Limb (tissue), 2 donors: ENCODE measurements around the gene UGT3A2.
"Not testable (repeated sequence)": the region's sequence is repeated elsewhere in the genome, so short reads cannot be mapped to it uniquely, and the experiment has no call there.

Experiments
- DNase-seq, 2 donors: peaks; one replicate each; pipeline ENCODE4 v3.0.0-alpha.2; 2016; ENCODE audit errors: extremely low spot score in 2 of 2

Gene UGT3A2

DNA sequence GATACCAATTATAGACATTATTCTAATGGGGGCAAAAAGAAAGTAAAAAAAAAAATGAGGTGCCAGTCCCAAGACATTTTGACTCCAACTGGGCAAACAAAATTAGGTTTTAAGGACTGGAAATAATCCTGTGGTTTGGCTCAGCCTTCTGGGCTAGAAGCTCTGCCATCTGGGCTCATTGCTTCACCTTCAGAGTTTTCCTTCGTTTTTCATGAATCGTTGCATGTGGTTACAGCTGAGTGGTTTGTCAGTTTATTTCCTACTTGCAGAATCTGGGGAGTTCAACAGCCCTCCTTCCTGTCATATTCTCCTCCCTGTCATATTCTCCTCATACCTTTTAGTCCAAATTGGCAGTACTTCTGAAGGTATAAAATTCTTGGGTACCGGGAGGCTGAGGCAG, 12.0 kb downstream of the UGT3A2 start:
- DNase-seq: no peak

DNA sequence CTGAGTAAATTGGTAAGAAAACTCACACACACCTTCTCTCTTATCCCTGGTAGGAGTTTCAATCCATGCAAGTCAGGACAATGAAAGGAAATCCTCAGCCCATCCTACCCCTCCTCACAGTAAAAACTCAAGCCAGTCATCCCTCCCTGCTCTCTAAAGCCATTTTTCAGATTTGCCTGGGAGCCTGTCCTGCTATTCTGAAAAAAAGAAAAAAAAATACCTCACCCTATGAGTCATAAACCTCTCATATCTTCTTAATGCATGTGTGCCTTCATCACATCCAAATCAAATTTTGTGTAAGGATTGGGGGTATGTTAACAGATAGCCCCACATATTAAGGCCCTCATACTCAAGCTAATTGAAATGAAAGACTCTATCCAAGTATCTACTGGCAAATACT, 14.1 kb downstream of the UGT3A2 start:
- no peak for DNase-seq

DNA sequence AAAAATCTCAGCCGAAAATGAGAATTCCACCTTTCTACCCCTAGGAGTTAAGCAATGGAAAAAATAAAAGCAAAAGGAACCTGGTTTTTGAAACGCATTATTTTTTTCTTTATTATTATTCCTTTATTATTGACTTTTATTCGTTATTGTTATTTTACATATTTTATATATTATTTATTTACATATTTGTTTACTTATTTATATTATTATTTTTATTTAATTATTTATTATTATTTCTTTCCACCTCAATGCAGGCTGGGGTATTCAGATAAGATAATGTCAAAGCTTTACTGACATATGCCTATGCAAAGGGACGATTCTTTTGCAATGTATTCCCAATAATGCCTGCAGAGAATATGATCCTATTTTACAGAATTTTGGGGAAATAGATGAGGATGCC, 16.7 kb downstream of the UGT3A2 start:
- no peak for DNase-seq

DNA sequence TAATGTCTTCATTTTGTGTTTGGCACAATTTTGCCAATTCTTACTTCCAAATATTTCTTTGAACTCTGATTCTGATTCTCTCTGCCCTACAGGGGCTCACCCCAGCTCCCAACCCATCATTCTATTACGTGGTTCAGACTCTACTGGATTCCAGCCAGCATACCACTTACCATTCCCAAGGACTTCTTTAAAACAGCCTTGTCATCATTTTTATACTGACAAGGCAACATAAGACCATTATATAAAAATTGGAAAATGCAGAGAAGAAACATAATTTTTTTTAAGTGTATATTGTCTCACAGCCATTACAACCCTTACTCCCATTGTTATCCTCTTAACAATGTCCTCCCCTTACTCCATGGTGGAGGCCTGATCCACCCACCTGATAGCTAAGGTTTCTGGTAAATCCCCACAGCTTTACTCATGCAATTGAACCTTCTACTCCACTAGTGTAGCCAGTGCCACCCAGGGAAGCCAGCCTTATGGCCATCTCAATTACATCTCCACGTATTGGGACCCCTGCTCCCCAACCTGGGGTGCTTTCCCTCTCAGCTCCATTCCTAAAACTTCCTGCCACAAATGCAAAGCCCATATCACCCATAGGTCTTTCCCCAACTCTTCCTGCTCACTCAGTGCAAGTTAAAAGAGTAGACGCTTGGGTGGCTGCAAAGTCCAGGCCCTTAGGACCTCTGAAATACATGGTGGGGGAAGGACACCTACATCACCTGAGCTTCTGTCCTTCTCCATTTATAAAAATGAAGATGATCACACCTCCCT, 19.1 kb downstream of the UGT3A2 start:
- no peak for DNase-seq

DNA sequence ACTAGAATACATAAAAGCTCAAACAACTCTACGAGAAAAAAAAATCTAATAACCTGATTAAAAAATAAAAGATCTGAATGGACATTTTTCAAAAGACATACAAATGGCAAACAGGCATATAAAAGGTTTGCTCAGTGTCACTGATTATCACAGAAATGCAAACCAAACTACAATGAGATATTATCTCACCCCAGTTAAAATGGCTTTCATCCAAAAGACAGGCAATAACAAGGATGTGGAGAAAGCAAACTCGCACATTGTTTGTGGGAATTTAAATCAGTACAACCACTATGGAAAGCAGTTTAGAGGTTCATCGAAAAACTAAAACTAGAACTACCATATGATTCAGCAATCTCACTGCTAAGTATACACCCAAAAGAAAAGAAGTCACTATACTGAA, 20.8 kb downstream of the UGT3A2 start:
- no peak for DNase-seq

GRCh38 chr5:36041537-36041845, 25.2 kb downstream of the UGT3A2 start:
- no peak for DNase-seq

DNA sequence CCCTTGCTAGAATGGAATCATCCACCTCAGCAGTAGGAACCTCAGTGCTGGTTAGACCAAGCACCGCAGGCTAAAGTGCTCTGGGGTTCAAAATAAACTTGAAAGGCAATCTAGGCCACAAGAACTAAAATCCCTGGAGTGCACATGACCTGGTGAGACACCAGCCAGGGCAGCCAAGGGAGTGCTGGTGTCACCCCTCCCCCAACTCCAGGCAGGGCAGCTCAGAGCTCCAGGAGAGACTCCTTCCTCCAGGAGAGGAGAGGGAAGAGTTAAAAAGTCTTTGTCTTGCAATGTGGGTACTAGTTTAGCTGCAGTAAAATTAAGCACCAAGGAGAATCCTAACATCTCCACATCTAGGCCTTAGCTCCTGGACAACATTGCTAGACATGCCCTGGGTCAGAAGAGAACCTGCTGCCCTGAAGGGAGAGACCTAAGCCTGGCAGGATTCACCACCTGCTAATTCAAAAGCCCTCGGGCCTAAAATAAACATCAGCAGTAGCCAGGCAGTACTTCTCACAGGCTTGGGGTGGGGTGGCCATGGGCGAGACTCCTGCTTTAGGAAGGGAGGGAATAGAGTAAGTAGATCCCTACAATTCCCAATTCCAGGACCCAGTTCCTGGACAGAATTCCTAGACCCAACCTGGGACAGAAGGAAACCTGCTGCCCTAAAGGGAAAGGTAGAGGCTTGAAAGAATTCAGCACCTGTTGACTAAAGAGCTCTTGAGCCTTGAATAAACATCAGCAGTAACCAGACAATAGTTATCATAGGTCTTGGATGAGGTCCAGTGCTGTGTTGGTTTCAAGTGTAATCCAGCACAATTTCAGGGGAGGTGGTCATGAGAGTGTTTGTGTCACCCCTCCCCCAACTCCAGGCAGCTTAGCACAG, 25.8 kb downstream of the UGT3A2 start:
- no peak for DNase-seq

- DNase-seq: no peak
Measured at GRCh38 chr5:36035696-36036095, 31.0 kb downstream of the UGT3A2 start.

DNA sequence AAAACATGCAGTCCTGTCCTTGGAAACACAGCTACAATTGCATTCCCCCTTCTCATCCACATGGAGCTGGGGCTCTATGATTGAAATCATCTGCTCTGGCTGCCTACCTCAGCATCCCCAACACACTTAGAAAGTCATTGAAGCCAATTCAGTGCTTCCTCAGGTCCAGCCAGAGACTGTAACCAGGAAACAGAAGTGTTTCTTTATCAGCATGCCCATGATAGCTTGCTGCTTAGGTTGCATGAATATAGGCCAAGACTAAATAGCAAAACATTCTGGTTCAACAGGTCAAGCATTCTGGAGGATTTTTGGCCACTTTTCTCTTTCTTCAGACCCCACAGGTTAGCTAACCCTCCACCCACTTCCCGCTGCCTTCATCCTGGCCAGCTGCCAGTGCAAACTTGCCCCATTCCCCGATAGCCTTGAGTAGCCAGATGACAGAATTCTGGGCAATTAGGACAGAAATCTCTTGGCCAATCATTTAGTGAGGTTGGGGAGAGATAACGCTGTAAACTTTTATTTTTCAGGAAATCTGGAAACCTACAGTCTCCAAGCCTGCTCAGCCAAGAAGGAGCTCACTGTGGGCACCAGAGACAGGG, 32.0 kb downstream of the UGT3A2 start:
- DNase-seq: not testable (repeated sequence)

DNA sequence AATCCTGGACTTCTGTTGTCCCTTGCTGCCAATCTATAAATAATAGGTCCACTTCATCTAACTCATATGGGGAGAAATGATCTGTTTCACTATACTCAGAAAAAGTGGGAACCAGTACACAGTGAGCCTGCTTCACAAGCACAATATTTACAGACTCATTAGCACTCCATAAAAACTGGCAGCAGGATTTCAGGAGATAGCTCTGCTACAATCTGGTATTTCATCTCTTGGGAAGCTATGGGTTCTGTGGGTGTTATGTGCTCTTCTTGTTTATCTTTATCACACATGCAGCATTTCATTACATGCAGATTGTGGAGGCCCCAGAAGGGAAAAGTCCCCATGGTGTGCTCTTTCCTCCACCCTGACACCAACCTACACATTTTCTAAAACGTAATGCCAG, 33.2 kb downstream of the UGT3A2 start:
- no peak for DNase-seq

GRCh38 chr5:36033047-36033446, 33.6 kb downstream of the UGT3A2 start:
- no peak for DNase-seq

DNA sequence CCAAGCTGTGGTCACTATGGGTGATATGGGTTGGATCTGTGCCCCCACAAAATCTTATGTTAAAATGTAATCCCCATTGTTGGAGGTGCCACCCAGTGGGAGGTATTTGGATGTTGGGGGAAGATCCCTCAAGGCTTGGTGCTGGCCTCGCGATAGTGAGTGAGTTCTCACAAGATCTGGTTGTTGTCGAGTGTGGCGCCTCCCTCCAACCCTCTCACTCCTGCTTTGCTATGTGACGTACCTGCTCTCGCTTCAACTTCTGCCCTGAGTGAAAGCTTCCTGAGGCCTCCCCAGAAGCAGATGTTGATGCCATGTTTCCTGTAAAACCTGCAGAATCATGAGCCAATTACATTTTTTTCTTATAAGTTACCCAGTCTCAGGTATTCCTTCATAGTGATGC, 35.5 kb downstream of the UGT3A2 start:
- DNase-seq: no peak

DNA sequence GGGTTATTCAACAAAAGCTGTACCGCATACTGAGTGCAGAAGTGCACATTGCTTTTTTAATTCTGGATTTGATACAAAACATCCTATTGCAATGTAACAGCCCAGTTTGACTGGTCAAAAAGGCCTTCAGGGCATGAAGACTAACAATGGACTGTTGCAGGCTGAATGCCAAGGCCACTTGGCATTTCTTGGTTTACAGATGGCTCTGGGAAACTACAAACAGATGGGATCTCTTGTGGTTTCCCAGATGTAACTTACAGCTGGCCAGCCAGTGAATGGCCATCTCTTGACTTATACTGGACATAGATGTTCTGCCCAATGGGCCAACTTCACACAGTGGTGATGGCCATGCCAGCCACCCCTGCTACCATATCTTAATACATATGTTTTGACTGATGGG, 36.8 kb downstream of the UGT3A2 start:
- no peak for DNase-seq

- DNase-seq: no peak
Measured at GRCh38 chr5:36028816-36029465, 37.7 kb downstream of the UGT3A2 start.

GRCh38 chr5:36027711-36028110, 39.0 kb downstream of the UGT3A2 start:
- DNase-seq: no peak

DNA sequence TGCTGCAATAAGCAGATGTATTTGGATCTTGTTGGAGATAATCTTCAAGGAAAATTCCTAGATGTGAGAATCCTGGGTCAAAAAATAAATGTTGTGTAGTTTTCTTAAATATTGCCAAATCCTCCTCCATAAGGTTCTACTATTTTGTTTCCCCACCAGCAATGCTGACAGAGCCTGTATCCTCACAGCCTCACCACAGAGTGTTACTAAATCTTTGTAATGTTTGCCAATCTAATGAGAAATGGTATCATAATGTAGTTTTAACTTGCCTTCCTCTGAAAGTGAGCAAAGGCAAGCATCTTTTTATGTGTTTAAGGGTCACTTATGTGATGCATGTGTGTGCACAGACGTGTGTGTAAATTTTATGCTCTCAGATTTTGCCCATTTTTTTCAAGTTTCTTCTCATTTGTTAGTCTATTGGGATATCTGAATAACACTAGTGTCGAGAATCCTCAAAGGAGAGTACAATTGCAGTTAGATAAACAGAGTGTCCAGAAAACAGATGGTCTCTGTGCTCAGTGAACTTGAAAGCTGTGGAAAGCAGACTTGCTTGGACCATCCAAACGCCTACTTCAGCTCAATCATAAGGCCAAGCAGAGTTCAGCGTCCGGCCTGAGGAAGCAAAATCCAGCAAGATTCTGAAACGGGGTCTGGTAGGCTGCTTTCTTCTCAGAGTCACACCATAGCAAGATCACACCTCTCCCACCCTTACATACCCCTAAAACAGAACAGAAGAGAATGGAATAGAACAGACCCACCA, 39.8 kb downstream of the UGT3A2 start:
- DNase-seq: no peak

DNA sequence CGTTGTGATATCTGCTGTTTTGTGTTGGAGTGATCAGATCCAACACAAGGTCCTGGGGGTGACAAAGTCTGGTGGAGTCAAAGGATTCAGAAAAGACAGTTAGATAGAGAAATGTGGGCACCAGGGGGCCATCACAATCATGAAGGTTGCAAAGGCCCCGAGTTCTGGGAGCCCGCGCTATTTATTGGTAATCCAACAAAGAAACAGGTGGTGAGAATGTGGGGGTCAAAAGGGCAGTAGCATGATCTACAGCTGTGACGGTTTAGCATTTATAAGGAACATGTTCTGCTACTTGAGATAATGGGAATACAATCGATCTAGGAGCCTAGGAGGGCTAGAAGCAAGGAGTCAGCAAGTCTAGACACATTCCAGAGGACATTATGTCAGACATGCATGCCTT, 44.4 kb downstream of the UGT3A2 start:
- DNase-seq: not testable (repeated sequence)

- not testable (repeated sequence) for DNase-seq
Measured at GRCh38 chr5:36019584-36019983, 47.1 kb downstream of the UGT3A2 start.

GRCh38 chr5:36017622-36018021, 49.1 kb downstream of the UGT3A2 start:
- no peak for DNase-seq

- no peak for DNase-seq
Measured at GRCh38 chr5:36017004-36017403, 49.7 kb downstream of the UGT3A2 start.

DNA sequence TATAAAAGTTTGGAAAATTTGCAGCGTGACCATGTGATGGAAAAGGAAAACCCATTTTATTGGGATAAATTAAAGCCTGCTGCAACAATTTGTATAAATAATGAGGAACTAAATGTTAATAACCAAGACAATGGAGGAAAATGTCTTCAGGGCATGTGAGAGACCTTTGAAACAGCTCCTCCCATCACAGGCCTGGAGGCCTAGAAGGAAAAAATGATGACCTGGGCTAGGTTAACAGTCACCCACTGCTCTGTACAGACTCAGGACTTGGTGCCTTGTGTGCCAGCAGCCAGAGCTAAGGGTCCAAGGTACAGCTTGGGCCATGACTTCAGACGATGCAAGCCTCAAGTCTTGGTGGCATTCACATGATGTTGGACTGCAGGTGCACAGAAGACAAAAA, 53.5 kb downstream of the UGT3A2 start:
- no peak for DNase-seq
